ENCODE data around the gene FARP1.

Gene FARP1

DNA sequence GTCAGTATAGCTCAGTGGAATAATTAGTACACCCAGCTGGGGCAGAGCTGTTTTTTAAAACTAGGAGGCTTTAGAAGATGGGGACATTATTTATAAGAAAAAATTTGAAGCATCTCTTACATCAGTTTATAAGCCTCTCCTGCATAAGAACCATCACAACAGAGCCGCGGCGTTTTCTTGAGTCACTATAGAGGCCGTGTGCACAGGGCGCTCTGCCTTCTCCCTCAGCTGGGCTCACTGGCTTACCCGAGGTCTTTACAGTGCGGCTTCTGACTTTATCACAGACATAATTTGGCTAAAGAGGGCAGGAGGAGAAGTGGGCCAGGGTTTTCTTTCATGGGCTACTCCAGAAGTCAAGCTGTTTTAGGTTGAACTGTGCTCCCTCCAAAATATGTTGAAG lies 169.7 kb downstream of the FARP1 start:
- TF ChIP-seq, protein P1, sequence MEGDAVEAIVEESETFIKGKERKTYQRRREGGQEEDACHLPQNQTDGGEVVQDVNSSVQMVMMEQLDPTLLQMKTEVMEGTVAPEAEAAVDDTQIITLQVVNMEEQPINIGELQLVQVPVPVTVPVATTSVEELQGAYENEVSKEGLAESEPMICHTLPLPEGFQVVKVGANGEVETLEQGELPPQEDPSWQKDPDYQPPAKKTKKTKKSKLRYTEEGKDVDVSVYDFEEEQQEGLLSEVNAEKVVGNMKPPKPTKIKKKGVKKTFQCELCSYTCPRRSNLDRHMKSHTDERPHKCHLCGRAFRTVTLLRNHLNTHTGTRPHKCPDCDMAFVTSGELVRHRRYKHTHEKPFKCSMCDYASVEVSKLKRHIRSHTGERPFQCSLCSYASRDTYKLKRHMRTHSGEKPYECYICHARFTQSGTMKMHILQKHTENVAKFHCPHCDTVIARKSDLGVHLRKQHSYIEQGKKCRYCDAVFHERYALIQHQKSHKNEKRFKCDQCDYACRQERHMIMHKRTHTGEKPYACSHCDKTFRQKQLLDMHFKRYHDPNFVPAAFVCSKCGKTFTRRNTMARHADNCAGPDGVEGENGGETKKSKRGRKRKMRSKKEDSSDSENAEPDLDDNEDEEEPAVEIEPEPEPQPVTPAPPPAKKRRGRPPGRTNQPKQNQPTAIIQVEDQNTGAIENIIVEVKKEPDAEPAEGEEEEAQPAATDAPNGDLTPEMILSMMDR (IDR thresholded peaks at IDR 0.05), result no peak

DNA sequence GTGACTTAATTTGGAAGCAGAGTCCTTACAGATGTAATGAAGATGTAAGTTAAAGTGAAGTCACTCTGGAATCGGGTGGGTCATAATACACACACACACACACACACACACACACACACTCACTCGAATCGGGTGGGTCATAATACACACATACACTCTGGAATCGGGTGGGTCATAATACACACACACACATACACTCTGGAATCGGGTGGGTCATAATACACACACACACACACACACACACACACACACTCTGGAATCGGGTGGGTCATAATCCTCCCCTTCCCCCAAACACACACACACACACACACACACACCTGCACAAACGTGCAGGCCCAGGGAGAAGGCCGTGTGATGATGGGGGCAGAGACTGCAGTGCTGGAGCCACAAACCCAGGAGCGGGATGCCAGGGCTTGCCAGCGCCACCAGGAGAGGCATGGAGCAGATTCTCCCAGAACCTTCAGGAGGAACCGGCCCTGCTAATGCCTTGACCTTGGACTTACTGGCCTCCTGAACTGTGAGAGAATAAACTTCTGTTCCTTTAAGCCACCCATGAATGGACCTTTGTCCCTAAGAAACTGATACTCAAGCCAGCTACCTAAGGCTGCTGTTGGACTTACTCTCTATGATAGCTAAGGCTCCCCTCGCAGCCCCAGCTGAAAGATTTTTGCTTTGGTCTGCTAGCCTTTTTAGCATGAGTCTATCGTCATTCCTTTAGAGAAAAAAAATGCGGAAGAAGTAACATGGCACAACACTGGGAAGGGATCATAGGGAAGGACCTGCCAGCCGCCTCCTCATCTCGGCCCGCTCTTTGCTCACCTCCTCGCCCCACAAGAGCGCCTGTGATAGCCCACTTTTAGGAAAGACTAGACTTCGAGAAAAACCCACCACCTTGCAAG lies 170.4 kb downstream of the FARP1 start:
- TF ChIP-seq, protein P1 (IDR thresholded peaks at IDR 0.05), result no peak

DNA sequence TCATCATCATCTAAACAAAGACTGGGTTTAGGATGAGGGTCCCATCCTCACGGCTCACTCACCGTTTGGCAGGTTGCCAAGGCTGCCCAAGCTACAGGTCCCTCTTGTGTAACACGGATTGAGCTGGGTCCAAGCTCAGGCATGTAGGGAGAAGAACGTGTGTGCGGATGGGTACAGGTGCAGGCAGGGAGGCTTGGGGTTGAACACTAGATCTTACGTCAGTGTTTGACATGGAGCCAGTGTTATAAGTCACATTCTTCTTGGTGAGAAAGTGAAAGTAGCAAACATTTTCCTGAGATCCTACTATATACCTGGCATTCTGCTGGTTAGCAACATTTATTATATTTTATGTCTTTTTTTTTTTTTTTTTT lies 171.0 kb downstream of the FARP1 start:
- TF ChIP-seq, protein P1 (IDR thresholded peaks at IDR 0.05), result no peak

DNA sequence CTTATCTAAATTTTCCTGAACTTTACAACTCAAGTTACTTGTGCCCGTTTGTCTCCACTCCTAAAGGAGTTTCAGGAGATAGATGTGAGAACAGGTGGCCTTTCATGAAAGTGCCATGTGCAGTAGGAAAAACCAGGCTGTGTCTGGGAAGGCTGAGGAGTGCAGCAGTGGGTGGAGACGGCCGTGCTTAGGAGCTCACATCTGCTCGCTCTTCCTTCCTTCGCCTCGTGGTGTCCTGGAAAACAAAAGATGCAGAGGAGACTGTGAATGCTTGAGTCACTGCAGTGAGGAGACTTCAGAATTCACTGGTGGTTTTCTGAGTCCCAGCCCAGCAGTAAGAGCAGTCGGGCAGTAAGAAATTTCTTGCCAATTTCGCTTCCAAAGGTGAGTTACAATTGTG lies 172.6 kb downstream of the FARP1 start:
- TF ChIP-seq, protein P1 (IDR thresholded peaks at IDR 0.05), result no peak

DNA sequence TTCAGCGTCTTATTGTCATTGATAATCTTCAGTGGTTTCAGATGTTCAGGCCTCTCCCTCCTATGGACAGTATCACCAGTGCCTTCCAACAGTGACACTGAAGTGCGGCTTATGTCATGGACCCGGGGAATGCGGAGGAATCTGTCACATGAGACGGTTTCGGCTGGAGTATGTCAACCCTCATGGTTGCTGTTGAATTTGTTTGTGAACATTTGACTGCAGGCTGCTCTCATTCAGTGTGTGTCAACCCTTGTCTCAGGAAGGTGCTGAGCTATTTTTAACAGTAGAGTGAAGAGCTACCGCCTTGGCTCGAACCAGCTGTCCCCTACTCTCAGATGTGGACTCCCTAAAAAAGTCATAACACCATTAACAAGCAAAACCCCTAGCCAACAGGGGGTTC lies 173.0 kb downstream of the FARP1 start:
- TF ChIP-seq, protein P1 (IDR thresholded peaks at IDR 0.05), result no peak

DNA sequence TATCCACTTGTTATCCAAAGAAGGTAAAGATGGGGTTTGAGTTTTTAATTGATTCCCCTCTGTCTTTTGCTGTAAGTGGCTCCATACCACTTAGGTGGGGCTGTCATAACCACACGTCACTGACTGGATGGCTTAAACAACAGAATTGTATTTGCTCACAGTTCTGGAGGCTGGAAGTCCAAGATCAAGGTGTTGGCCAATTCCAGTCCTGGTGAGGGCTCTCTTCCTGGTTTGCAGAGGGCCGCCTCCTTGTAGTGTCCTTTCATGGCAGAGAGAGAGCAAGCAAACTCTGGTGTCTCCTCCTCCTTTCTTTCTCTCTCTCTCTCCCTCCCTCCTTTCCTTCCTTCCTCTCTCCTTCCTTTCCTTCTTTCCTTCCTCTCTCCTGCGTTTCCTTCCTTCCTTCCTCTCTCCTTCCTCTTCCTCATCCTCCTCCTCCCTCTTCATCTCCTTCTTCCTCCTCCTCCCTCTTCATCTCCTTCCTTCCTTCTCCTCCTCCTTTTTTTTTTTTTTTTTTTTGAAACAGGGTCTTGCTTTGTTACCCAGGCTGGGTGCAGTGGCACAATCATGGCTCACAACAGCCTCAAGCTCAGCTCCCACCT lies 174.8 kb downstream of the FARP1 start:
- TF ChIP-seq, protein P1 (IDR thresholded peaks at IDR 0.05), result no peak

DNA sequence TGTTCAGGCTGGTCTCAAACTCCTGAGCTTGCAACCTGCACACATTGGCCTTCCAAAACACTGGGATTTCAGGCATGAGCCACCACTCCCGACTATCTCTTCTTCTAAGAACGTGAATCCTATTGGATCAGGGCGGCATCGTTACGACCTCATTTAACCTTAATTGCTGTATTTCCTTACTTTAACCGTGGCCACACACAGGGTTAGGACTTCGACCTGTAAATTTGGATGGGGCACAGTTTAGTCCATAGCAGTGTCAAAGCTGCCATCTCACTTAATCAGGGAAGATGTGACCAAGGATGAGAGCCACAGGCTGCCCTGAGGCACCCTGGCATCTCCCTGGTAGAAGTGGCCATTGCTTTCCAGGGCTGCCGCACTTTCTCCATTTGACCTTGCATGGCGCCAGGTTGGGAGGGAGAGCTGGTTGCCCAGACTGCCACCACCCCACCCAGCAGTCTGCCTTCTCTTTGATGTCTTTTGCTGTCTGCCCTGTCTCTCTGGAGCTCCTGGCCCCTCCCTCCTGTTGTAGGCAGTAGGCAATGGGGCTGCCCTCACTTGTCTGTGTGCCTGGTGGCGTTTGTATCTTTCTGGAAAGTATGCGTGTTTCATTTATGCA lies 175.5 kb downstream of the FARP1 start:
- TF ChIP-seq, protein P1 (IDR thresholded peaks at IDR 0.05), result no peak

Measured in LNCAP (cell line).